Fibroblast of the conjunctiva (primary cell): ENCODE measurements around the gene CAMK4.

Experiments
- DNase-seq: peaks from one replicate; pipeline ENCODE4 v3.0.0-alpha.2; 2010; ENCODE audit warnings: low read depth

Gene CAMK4

DNA sequence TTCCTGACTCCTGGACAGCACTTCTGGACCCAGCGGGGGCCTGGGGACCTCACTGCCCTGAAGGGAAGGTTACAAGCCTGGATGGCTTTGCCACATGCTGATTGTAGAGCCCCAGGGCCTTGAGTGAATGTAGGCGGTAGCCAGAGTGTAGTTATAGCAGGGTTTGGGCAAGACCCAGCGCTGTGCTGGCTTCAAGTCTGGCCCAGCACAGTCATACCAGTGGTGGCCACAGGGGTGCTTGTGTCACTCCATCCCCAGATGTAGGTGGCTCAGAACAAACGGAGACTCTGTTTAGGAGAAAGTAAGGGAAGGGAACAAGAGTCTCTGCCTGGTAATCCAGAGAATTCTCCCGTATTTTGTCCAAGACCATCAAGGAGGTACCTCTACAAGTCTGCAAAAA is 203.6 kb downstream of the CAMK4 start:
- no peak for DNase-seq

DNA sequence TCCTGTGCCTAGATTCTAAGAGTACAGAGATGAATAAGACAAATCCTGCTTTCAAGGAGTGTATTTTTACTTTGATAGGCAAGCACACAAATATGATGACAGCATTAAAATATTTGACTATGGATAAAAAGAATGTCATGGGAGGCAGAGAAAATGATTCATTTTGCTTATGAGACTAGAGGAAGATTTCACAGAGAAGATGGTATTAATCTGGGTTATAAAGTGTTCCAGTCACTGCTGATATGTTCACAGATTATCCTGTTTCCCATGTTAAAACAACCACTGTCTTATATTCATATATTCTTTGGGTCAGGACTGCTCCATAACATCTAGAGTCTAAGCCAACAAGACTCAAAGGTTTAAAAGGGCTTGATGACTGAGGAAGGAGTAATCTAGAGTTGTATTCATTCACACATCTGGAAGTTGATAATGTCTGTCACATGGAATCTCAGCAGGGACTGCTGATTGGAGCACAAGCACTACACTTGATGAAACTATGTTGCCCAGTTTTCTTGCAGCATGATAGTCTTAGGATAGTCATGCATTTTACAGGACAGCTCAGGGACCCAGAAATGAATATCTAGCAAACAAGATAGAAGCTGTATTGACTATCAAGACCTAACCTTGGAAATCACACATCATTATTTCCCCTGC is 208.8 kb downstream of the CAMK4 start:
- DNase-seq: no peak

DNA sequence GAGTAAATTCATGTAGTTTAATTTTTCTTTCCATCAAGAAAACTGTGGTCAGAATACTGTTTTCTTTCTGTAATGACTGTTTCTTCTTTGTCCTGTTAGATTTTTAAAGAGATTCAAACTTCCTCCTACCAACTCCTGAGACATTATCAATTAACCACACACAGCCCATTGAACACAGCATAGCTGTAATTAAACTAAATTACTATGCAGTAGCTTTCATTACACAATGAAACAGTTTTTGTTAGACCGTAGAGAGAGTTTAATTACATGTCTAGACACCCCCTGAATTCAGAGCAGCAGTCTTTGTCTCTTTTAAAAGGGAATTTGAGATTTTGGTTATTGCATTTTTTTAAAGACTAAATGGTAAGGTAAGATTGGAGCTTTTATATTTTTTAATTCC is 210.6 kb downstream of the CAMK4 start:
- no peak for DNase-seq

DNA sequence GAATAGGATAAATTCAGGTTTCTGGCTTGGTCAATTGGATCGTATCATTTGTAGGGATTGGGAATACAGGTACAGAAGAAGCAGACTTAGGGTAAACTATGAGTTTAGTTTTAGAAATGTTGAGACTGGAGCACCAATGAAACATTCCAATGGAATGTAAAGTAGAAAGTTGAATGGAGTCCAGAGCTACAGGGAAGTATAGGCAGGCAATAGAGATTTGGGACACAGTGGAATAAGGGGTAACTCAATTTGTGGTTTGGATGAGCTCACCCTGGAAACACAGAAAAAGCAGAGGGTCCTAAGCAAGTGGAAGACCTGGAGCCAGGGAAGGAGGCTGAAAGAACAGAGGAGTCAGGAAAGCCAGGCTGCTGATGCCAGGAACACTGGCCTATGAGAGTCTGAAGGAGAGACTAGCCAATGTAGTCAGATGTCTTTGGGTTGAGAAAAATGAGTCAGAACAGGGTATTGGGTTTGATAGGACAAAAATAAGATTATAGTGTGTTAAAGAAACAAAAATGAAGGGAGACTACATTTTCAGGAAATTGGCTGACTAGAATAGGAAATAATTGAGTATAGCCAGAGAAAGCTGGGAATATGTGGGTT is 215.4 kb downstream of the CAMK4 start:
- no peak for DNase-seq

DNA sequence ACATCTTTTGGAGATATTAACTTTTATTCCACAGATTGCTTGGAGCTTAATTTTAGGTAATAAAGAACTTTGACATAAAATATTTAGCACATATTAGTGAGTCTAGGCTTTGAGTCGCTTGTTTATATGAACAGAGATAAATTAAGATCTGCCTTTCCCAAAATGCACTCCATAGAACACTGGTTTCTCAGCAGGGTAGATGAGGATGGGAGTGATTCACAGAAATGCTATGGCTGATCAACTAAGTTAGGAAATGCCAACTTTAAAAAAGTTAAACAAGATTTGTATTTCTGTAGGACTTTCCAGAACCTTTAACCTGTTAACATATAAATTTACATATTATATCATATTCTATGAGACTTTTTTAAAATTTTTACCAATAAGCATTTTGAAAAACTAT is 222.9 kb downstream of the CAMK4 start:
- DNase-seq: no peak

DNA sequence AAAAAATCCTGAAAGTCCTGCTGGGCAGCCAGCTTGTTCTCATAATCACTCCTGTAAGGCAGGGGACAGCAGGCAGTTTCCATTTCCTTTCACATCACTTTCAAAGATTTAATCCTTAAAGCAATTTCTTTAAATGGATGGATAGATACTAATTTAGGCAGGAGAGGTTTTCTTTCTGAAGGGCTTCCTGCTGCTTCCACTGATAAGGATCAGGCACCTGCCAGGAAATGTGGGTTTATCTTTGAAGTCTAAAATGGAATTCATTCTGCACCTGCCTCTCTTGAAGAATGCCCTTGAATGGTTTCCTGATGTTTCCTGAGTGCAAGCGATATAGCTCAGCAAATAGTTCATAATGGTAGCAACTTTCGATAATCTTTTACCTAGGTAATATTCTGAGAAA is 223.6 kb downstream of the CAMK4 start:
- no peak for DNase-seq

DNA sequence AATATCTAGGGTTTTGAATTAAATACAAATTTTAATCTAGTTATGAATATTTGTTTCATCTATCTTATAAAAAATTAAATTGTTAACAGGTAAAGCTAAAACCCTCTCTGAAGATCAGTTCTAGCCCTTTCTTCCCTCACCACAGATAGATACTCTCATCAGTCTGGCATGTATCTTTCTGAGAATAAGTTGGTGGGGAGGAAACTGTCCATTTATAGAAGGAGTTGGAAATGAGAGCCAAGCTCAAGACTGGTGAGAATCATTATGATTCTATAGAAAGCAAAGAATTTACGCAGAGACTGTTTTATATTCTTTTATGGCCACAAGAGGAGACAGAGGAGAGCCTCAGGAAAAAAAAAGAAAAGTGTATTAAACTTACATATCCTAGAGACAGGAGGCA is 229.1 kb downstream of the CAMK4 start:
- no peak for DNase-seq

DNA sequence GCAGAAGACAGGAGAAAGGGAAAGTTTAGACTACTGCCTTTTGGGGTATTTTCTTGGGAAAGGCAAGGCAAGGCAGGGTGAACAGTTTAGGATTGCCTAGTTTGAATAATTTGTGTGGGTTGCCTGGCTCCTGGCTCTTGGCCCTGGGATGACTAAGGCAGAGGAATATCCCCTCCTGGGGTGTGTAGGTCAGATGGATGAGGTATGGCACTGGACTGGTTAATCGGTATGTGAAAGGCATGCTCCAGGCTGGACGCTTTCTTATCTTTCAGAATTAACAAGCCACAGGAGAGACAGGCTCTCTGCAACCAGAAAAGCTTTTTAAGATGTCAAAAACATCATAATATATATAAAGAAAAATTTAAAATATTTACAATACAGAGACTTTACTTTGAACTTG is 229.6 kb downstream of the CAMK4 start:
- DNase-seq: no peak

DNA sequence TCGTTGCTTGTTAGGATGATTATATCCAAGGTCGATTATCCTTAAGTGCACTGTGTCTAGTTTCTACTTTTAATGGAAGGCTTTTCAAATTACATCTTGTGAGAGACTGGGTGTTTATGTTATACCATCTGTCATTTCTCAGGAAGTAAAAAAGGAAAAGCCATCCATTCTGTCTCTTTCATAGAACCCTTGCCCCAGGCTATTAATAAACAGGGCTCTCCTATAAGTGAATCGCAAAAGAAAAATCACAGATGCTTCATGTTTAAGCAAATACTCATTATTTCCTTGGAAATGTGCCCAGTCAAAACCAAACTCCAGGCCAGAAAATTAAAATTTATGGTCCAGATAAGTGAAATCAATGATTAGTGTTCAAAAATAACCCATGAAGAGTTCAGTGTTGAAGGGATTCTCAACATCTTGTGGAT is 230.0 kb downstream of the CAMK4 start:
- no peak for DNase-seq

DNA sequence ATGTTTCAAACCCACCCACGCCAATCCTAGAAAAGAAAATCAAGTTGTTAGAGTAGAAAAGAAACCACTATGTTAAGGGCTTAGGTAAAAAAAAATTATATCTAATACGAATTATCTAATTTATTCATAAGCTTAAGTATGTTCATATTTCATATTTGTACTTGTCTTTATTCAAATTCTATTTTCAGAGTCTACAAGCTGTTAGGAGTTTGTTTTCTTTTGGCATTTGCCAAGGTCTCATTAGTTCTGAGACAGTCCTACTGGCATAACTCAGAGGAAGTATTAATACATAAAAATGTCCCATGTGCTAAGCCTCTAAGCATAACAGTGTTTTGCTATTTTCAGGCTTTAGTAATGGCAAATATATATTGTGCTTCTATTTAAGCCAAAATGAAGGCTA is 230.6 kb downstream of the CAMK4 start:
- no peak for DNase-seq

DNA sequence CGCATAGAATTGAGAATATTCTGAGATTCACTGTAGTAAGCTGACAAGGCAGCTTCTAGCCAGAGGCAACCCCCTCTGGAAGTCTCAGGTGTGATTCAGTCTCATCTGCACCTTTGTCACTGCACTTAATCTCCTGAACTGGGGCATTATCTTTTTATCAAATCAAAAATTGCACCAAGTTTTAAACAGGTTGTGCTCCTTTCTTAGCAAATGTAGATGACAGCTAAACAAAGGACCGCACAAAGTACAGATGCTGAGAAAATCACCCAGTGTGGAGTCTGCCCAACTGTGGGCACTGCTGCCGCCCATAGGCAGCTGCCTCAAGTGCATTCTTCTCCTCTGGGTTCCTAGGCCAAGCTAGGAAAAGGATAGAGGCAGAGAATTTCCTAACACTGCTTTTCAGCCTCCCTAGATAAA is 237.1 kb downstream of the CAMK4 start:
- DNase-seq: peak; percentile 14

DNA sequence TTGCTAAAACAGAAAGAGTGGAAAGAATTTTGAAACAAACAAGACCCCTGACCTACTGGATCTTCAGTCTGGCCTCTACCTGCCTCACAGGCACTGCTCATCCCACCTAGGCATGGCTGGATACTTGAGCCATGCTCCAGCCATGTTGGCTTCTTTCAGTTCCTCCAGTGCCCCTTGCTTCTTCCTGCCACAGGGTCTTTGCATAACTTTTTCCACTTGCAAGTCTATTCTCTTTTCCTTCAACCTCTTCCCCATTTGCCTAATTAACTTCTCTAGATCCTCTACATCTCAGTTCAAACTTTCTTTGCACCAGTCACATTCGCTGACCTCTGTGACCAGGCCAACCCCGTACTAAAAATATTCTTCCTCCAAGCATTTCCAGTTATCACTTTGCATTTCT is 237.8 kb downstream of the CAMK4 start:
- no peak for DNase-seq

DNA sequence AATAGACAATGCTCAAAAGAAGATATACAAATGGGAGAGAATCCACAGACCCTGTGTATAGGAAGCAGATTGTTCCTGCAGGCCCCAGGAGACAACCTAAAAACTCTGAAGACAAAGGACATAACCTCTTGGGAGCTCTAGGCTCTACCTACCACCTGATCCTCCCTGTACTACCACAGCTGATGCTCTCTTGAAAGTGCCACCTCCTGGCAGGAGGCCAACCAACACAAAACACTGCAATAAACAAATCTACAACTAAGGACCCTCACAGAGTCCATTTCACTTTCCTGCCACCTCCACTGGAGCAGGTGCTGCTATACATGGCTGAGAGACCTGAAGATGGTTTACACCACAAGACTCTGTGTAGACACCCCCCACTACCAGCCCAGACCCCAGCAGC is 239.1 kb downstream of the CAMK4 start:
- DNase-seq: no peak

DNA sequence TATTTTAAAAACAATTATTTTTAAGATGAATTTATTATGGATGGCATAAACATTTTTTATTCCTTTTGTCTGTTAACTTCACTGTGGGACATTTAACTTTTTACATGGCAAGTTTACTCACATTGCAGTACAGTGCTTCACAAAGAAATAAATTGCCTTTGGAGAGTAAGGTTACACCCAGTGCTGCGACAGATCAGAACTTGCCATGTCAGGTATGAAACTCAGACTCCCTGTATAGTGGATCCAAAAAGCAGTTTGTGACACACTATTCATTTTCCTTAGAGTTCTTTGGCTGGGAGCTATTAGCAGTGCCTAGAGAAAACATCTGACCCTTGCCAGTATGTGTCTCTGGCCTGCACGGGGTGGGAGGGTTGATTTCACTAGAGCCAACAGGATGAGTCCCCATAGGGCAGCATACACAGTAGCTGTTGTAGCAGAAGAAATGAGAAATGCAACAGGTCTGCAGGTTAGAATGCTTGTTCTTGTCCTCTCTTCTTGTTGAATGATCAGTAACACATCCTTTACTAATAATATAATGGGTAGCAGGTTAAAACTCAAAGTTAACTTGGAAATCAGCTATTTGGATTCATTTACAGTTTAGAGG is 245.2 kb downstream of the CAMK4 start:
- no peak for DNase-seq

DNA sequence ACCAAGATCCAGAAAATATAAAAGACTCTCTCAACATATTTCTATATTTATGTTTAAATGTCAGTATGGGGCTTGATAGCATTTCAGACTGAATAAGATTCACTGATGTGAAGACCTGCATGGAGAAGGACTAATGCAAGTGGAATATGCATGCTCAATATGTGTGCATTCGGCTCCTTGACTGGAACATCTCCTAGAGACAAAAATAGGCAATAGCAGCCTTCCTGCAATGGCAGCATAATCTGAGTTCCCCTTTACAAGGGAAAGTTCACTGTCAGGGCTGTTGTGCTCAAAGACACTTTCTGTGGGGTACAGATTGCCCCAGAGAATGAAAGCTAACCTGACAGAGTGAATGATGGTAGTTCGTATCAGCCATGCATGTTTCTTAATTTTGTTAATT is 245.7 kb downstream of the CAMK4 start:
- no peak for DNase-seq

DNA sequence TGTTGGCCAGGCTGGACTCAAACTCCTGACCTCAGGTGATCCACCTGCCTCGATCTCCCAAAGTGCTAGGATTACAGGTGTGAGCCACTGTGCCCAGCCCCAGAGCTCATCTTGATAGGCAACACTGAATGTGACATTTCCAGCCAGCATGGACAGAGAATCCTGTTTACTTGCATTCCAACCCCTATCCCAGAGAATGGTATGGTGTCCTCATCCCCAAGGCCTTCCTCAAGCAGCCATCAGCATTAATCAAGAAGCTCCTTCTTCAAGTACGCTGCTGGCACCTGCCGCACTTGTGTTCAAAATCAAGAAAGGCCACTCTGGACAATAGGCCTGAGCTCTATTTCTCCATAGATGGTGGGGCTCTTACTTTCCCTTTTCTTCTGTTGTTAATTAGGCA is 247.9 kb downstream of the CAMK4 start:
- DNase-seq: no peak

DNA sequence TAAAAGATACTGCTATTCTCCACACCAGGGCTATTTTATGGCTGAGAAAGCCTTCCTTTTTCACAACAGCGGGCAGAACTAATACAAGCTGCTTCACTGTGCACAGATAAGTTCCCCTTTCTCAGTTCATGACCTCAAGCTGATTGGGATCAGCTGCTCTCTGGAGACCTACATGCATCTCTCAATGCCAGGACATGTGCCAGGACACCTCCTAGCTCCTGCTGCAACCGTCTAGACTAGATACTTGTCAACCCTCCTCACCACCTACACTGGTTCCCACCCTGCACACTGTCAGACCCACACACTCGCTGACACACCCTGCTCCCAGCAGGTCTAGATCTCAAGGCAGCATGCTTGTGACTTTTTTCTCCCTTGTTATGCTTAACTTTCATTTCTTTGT is 248.4 kb downstream of the CAMK4 start:
- no peak for DNase-seq

DNA sequence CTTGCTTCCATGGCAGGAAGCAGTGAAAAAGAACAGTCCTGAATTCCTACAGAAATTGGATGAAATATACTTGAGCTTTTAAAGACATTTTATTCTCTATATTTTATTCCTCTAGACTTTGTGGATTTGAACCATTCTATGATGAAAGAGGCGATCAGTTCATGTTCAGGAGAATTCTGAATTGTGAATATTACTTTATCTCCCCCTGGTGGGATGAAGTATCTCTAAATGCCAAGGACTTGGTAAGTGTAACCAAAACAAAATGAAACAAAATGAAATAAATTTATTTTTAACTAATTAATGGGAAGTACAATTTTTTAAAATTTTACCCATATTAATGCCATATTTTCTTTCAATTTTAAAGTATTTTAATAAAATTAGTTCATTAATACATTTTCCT is 254.1 kb downstream of the CAMK4 start:
- DNase-seq: no peak

DNA sequence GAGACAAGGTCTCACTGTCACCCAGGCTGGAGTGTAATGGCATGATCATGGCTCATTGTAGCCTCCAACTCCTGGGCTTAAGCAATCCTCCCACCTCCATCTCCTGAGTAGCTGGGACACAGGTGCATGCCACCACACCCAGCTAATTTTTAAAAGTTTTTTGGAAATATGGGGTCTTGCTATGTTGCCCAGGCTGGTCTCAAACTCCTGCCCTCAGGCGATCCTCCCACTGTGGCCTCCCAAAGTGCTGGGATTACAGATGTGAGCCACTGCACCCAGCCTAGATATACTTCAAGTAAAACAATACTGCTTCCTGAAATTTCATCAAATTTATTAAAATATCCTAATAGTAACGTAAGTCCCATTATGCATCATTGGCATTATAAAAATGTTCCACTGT is 254.7 kb downstream of the CAMK4 start:
- no peak for DNase-seq

DNA sequence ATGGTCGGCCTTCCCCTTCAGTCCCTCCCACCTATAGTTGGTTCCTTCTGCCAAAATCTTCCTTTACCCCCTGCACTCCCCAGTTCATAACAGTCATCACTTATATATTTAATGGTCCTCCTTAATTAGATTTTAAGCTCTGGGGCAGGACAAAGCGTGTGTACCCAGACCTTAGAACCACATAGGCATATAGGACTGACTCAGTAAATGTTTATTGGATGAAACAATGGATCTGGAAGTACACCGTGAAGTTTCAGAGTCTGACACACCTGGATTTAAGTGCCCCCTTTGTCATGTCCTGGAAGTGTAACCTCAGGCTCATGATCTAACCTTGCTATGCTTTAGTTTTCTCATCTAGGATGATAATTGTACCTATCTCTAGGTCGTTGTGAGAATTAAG is 256.2 kb downstream of the CAMK4 start:
- DNase-seq: no peak

DNA sequence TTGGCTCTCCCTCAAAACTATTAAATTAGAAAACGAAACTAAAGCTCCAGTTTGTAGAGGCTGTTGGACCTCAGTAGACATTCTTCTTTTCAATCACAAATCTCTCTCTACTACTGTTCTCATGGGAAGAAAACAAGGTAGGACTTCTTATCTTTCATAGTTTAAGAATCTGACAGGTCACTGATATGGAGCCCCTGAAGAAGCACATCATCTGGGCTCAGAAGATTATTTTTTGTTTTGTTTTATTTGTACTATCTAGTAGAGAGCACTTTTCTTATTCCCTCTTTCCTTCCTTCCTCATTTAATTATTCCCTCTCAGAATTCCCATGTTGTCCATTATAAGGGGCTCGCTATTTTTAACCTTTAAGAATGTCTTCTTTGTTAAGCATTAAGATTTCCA is 261.9 kb downstream of the CAMK4 start:
- DNase-seq: no peak

DNA sequence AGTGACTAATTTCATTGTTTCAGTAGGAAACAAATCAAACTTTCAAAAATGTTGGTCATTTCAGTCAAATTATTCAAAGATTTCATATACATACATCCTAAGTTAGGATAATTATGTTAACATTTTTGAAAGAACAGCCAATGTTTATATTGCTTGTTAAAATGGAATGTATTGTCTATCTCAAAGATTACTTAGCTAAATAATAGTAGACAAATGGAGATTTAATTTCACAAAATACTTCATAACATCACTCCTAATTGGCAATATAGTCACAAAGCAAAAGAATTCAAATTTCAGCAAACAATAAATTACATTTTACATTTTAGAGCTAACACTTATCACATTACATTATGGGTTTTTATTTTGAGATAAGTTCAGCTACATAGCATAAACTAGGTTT is 262.7 kb downstream of the CAMK4 start:
- DNase-seq: no peak

DNA sequence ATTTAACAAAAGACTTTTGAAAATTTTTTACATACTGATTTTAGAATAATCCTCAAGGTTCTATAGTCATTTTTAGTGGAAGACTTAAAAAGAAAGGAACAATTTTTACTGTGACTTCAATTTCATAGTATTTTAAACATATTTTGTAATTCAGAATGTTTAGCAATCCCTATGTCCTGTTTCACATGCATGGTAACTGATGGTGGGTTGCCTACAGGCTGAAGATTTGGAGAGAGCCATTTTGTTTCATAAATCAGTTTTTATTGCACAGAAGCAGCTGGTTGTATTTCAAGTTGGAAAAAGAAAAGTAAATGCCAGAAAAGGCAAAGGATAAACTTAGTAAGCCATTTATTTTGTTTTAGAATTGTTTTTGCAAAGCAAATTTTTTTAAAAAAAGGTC is 264.2 kb downstream of the CAMK4 start:
- no peak for DNase-seq

DNA sequence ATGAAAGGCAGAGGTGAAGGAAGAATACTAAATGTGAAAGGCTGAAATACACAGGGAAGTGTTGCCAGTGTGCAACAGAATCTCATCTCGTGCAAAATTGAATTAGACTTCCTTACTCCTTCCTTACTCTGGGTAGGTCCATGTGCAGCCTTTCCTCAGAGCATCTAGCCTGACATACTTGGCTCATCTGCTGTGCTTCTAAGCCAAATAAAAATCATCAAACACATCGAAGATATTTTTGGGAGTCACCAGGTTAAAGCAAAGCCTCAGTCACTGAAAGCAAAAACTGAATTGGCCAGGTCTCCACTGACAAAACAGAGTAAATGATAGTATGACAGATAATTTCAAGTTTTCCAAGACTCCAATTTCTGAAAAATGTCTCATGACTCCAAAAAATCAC is 268.8 kb downstream of the CAMK4 start:
- no peak for DNase-seq
